ENCODE results near the gene ZNF584.

The ZNF584 gene

DNA sequence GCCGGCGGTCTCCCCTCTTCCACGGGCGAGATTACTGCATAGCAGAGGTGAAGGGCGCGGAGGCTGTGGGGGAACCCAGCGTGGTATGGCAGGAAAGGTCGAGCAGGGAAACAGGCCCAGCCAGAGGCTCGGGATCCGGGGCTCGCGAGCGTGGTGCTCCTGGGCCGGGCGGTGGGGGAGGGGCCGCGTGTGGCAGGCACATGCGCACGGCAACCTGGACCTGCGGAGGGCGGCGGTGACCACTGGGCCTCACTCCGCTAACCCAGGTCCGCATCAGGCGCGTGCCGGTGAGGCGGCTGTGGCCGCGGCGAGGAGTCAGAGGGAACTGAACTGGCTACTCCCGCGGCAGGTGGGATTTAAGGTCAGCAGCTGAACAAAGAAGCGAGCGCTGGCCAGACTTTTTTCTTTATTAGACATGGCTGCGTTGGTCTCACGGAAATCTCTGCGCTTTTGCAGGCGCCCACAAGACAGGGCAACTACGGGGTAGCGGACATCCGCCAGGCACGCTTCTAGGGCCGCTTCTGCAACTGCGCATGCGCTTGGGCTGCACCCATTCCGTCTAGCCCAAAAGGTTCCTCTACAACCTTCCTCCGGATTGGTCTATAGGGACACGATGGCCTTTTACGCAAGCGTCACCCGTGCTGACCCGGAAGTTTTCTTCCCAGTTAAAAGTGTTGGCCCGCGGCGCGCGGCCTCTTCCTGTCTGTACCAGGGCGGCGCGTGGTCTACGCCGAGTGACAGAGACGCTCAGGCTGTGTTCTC, 21.7 kb upstream of the ZNF584 start, which contains the start of gene RPS5:
Gene RPS5 (plus strand): TSS at position 694 of the 762 bp plus-strand sequence. CDS start 869 bp downstream, outside the sequence.
- peak; percentile 97 to 99 for DNase-seq

DNA sequence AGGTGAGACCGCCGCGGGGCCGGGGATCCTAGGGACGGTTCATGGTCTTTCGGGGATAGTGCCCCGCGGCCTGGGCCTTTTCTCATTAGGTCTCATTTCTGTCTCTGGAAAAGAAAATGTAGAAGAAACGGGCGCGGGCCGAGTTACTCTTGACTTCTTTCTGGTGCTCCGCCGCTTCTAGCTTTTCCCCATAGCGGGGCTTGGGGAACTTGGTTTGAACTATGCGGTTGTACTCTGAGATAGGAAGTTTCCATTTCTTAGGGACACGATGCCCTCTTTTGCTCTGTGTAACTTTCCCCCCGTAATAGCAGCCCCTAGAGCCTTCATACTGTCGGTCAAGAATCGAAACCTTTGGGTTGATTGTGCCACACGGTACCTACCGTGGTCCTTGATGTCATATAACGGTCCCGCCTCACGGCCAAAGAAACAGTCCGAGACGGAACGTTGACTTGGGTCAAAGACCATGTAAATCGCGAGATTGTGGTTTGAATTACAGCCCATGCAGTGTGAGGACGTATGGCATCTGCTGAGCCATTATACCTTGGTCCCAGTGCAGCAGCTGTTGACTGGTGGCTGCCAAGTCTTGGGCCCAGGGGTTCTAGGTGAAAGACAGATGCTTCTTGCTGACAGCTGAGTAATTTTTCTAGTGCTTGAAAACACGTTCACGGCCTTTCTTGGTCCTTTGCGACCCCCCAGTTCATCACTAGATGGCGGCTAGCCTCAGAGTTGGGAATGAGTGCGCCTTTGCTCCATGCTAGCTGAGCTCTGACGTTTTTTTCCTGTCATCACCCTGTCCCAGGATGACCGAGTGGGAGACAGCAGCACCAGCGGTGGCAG, 20.9 kb upstream of the ZNF584 start:
- peak in 1 of 2 experiments; percentile 34 for DNase-seq

DNA sequence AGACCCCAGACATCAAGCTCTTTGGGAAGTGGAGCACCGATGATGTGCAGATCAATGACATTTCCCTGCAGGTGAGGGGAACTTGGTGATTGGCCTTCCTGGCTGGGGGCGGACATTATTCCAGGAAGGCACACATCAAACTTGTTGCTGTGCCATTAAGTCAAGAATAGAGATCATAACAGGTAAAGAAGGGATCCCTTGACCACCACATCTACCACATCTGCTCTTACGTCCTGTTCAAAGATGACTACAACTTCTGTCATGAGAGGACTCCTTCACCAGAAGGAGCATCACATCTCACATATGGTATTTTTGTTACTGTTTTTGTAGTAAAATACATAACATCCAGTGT, 20.3 kb upstream of the ZNF584 start:
- no peak for DNase-seq

GRCh38 chr19:58392945-58393724, 15.3 kb upstream of the ZNF584 start:
- no peak for DNase-seq

- no peak for DNase-seq
Observed at GRCh38 chr19:58393725-58394033, 14.8 kb upstream of the ZNF584 start.

GRCh38 chr19:58394821-58395219, 13.6 kb upstream of the ZNF584 start:
- no peak for DNase-seq

- no peak for DNase-seq
Observed at GRCh38 chr19:58395220-58395978, 13.1 kb upstream of the ZNF584 start, which contains the start of gene RNF225. RNF225 (plus strand) TSS chr19:58395656; CDS start chr19:58396090, 434 bp downstream.

DNA sequence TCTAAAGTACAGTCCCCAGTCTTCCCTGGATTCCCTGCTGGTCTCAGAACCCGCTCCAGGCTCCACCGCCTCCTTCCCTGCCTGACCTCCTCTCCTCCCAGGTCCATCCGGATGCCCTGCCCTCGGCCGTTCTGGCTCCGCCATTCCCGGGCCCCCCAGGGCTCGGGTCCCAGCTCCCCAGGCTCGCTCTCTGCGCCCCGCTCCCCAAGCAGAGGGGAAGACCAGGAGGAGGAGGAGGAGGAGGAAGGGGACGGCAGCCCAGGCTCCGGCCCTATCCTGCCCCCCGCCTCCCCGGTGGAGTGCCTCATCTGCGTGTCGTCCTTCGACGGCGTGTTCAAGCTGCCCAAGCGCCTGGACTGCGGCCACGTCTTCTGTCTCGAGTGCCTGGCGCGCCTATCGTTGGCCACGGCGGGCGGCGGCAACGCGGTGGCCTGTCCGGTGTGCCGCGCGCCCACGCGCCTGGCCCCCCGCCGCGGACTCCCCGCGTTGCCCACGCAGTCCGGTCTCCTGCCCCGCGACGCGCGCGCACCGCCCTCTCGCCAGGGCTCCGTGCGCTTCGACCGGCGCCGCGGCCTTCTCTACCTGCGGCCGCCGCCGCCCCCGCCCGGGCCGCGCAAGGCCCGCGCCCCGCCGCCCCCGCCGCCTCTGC, 12.3 kb upstream of the ZNF584 start:
- no peak for DNase-seq

DNA sequence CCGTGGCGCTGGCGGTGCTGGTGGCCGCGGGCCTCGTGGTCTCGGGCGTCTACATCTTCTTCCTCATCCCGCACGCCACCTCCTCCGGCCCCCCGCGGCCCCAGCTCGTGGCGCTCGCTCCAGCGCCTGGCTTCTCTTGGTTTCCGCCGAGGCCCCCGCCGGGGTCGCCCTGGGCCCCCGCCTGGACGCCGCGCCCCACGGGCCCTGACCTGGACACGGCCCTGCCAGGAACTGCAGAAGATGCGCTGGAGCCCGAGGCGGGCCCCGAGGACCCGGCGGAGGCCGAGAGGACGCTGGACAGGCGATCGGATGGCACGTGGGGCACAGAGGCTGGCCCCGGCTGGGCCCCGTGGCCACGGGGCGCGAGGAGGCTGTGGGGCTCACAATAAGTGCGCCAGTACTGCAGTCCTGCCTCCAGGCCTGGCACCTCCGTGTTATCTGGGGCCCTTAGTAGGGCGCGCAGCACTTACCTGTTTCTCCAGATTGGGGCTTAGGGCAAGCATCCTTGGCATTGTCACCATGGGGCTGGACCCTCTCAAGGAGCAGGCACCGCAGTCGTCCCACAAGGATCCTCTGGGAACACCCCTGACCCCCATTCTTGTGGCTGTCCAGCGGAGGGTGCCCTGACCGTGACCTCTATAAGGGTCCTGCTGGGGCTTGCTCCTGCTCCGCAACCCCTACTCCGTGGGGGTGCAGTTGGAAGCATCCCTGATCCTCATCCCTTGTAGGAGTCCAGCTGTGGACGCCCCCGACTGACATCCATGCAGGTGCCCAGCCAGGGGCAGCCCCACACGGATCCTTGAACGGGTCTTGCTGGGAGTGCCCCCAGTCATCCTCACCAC, 11.5 kb upstream of the ZNF584 start:
- DNase-seq: no peak

- peak in 1 of 2 experiments; percentile 57 for DNase-seq
Observed at GRCh38 chr19:58397533-58398037, 10.9 kb upstream of the ZNF584 start.

DNA sequence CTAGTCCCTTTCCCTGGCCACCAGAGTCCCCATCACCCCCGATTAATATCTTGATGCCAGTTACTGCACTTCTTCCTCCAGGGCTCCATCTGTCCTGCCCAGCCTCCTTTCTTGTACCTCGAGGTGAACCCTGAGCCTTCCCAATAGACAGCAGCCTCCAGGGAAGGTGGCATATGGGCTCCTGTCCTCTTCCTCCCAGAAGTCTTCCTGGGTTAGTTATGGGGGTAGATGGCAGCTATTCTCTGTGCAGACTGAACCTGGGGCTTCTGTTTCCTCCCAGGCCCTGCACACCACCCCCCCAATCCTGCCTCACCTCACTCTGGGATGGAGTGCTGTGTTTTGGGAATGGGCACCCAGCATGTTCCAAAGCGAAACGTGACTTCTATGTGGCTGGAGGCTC, 10.4 kb upstream of the ZNF584 start:
- DNase-seq: no peak

- no peak for DNase-seq
Observed at GRCh38 chr19:58398545-58398944, 9.9 kb upstream of the ZNF584 start.

- DNase-seq: no peak
Observed at GRCh38 chr19:58399903-58400302, 8.5 kb upstream of the ZNF584 start.

- no peak for DNase-seq
Observed at GRCh38 chr19:58400316-58400915, 8.0 kb upstream of the ZNF584 start.

DNA sequence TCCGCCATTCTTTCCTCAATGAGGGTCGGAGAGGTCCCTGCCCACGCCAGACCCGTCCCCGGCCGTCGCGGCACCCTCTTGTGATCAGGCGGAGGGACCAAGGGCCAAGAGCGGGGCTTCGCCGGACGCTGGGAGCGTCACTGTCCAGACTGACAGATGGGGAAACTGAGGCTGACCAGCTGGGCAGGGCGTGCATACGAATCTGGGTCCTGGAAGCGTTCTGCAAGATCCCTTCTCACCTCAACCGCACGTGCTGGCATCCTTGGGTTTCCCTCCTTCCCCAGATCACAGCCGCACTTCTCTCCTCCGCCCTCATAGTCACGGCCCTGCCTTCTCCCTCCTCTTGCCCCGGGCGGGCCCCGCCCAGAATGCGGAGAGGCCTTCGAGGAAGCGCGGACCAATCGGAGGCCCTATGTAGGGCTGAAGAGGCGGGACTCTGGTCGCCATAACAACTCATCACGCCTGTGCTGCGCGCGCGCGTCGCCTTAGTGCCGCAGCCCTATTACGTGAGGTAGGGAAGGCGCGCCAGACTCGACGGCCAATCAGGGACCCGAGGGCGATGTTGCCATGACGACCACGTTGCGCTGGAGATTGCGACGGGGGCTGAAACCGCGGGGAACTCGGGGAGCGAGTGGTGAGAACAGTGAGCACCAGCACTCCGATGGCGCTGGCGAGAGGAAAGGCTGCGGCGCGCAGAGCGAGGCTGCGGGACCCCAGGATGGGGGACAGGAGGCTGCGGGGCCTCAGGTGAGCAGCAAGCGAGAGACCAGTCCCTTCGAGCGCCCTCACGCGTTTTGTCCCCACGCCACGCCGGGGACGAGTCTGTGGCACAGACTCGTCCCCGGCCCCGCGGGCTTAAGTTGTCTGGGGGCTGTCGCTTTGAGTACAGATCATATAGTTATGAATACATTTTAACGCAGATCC, 7.3 kb upstream of the ZNF584 start:
- DNase-seq: peak; percentile 99 to 100

GRCh38 chr19:58401840-58402421, 6.5 kb upstream of the ZNF584 start:
- DNase-seq: no peak

DNA sequence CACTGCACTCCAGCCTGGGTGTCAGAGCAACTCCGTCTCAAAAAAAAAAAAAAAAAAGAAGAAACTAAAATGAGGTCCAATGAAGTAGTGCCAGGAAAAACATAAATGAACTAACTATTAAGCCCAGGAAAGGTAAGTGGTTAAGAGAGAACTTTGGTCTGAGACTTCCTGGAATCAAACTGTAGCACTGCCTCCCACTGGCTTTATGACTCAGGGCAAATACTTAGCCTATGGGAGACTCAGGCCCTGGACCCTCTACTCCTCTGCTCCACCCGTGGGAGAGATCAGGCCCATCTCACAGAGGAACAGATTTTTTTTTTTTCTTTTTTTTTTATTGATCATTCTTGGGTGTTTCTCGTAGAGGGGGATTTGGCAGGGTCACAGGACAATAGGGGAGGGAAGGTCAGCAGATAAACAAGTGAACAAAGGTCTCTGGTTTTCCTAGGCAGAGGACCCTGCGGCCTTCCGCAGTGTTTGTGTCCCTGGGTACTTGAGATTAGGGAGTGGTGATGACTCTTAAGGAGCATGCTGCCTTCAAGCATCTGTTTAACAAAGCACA, 4.5 kb upstream of the ZNF584 start:
- peak in 1 of 2 experiments; percentile 68 for DNase-seq
